Measurements from ENCODE around the gene RASAL2. TPM values are rescaled to one million over a fixed set of nuclear protein-coding genes. Genes with fewer than 3 reads are reported as not detected.

The RASAL2 gene
- total and polyA plus RNA-seq, 2 experiments from 2014 or later, result 16.0 to 42.2 TPM

- DNase-seq (ENCODE audit: low spot score), result no peak
- H2AFZ ChIP-seq, result peak overlapping the region; percentile 58; the same call in 1 of the 2 replicates
- no peaks in the 10 kb centered on the region for H3K9me2 ChIP-seq (ENCODE audit: insufficient read depth)
- no peaks in the 10 kb centered on the region for H3F3A ChIP-seq (replicated peaks; ENCODE audit: low read depth)
- Mint-ChIP-seq H3K27me3 (ENCODE audit: insufficient read depth, low read depth, poor library complexity) (no peaks in the 10 kb centered on the region), H3K27ac (peak overlapping the region; percentile 19; the same call in 1 of the 2 replicates), H3K36me3 (ENCODE audit: low read depth) (no peaks in the 10 kb centered on the region), H3K9me3 (no peaks in the 10 kb centered on the region), H3K4me1 (peaks cover 10% of the 10 kb centered on the region), H3K4me3 (no peak overlapping the region)
- H3K4me2 ChIP-seq, result no peak overlapping the region
- no peak overlapping the region for H3K27ac ChIP-seq (ENCODE audit: low read depth)
- H3K79me2 ChIP-seq (replicated peaks; ENCODE audit: insufficient read depth), result no peaks in the 10 kb centered on the region
- H3K27me3 ChIP-seq (ENCODE audit: insufficient read depth), result no peaks in the 10 kb centered on the region
- peaks cover 7% of the 10 kb centered on the region; the same call in 1 of the 2 replicates for H3K4me1 ChIP-seq (ENCODE audit: insufficient read depth)
- H3K36me3 ChIP-seq (ENCODE audit: insufficient read depth), result no peaks in the 10 kb centered on the region
- H3K4me3 ChIP-seq, result no peak overlapping the region
- no peak for ATAC-seq
- no peaks in the 10 kb centered on the region for H4K20me1 ChIP-seq (replicated peaks; ENCODE audit: insufficient read depth)
- no peak for TF ChIP-seq ZNF331 (CRISPR knock-in tag; IDR thresholded peaks at IDR 0.05; ENCODE audit: low read depth)
- no peak for TF ChIP-seq CREB1 (CRISPR knock-in tag; IDR thresholded peaks at IDR 0.05; ENCODE audit: low read depth)
- no peak for TF ChIP-seq ETS1 (IDR thresholded peaks at IDR 0.05)
- TF ChIP-seq NANOG (IDR thresholded peaks at IDR 0.05; ENCODE audit: borderline replicate concordance), result no peak
- TF ChIP-seq CTCF (conservative IDR thresholded peaks at IDR 0.05; ENCODE audit: low read depth in 2 of 2), result no peak
- no peak for TF ChIP-seq REST (IDR thresholded peaks at IDR 0.05; ENCODE audit: unreplicated experiment)
These were observed 22.1 kb upstream of the RASAL2 start for GRCh38 chr1:178071811-178072210.

- H4K20me1 ChIP-seq (replicated peaks; ENCODE audit: insufficient read depth), result no peaks in the 10 kb centered on the region
- no peaks in the 10 kb centered on the region for H3F3A ChIP-seq (replicated peaks; ENCODE audit: low read depth)
- H3K4me1 ChIP-seq (ENCODE audit: insufficient read depth), result peaks cover 7% of the 10 kb centered on the region; the same call in 1 of the 2 replicates
- ATAC-seq, result no peak
- H3K9me3 Mint-ChIP-seq, result no peaks in the 10 kb centered on the region
- H3K4me3 Mint-ChIP-seq, result no peak overlapping the region
- H3K27ac Mint-ChIP-seq, result no peak overlapping the region
- H3K4me2 ChIP-seq, result no peak overlapping the region
- no peaks in the 10 kb centered on the region for H3K27me3 ChIP-seq (ENCODE audit: insufficient read depth)
- H3K4me3 ChIP-seq, result no peak overlapping the region
- no peaks in the 10 kb centered on the region for H3K27me3 Mint-ChIP-seq (ENCODE audit: insufficient read depth, low read depth, poor library complexity)
- no peaks in the 10 kb centered on the region for H3K79me2 ChIP-seq (replicated peaks; ENCODE audit: insufficient read depth)
- no peak for DNase-seq (ENCODE audit: low spot score)
- H2AFZ ChIP-seq, result peak overlapping the region; percentile 58; the same call in 1 of the 2 replicates
- H3K36me3 Mint-ChIP-seq (ENCODE audit: low read depth), result no peaks in the 10 kb centered on the region
- peaks cover 5% of the 10 kb centered on the region for H3K4me1 Mint-ChIP-seq
- no peak overlapping the region for H3K27ac ChIP-seq (ENCODE audit: low read depth)
- H3K9me2 ChIP-seq (ENCODE audit: insufficient read depth), result no peaks in the 10 kb centered on the region
- H3K36me3 ChIP-seq (ENCODE audit: insufficient read depth), result no peaks in the 10 kb centered on the region
- no peak for TF ChIP-seq CREB1 (CRISPR knock-in tag; IDR thresholded peaks at IDR 0.05; ENCODE audit: low read depth)
- no peak for TF ChIP-seq JUNB (IDR thresholded peaks at IDR 0.05; ENCODE audit: unreplicated experiment)
- TF ChIP-seq POLR2AphosphoS5 (IDR thresholded peaks at IDR 0.05; ENCODE audit: low read depth), result no peak
- no peak for TF ChIP-seq STAT1 (IDR thresholded peaks at IDR 0.05; ENCODE audit: unreplicated experiment)
- no peak for TF ChIP-seq EZH2 (IDR thresholded peaks at IDR 0.05; ENCODE audit: low read depth, unreplicated experiment)
These were observed 21.6 kb upstream of the RASAL2 start for GRCh38 chr1:178072326-178072725.

Data from GM23338 (cell line).